Stimulated activated CD4-positive, alpha-beta T cell treated with anti-CD3 and anti-CD28 coated beads, Interleukin-12 subunit alpha, Interleukin-12 subunit beta, amount 100 ng/mL, for 48 hours (primary cell): Measurements from ENCODE around the gene C18orf32.
"Not testable (repeated sequence)": the region's sequence is repeated elsewhere in the genome, so short reads cannot be mapped to it uniquely, and the experiment has no call there.

Experiments used
- DNase-seq, 3 donors: peaks; one replicate each; pipeline ENCODE4 v3.0.0-alpha.2; 2020; ENCODE audit warnings: low read depth in 2 of 3, low spot score in 1 of 3

Gene C18orf32

GRCh38 chr18:49486953-49487710 lies at the start of gene C18orf32:
C18orf32 (minus strand) TSS chr18:49487234; CDS start chr18:49483748, 3,486 bp downstream.
- DNase-seq = peak; percentile 88 to 92 (median 90)

GRCh38 chr18:49534846-49535601 lies 48.0 kb upstream of the C18orf32 start:
- DNase-seq = no peak

- DNase-seq = no peak
Measured at GRCh38 chr18:49531678-49532153, 44.7 kb upstream of the C18orf32 start.

GRCh38 chr18:49529596-49529995 lies 42.6 kb upstream of the C18orf32 start:
- DNase-seq = no peak

- no peak for DNase-seq
Measured at GRCh38 chr18:49527631-49528327, 40.7 kb upstream of the C18orf32 start.

GRCh38 chr18:49525981-49526380 lies 38.9 kb upstream of the C18orf32 start:
- no peak for DNase-seq

GRCh38 chr18:49524951-49525350 lies 37.9 kb upstream of the C18orf32 start:
- no peak for DNase-seq

- no peak for DNase-seq
Measured at GRCh38 chr18:49524349-49524748, 37.3 kb upstream of the C18orf32 start.

GRCh38 chr18:49523580-49524093 lies 36.6 kb upstream of the C18orf32 start:
- not testable (repeated sequence) for DNase-seq

GRCh38 chr18:49521216-49521835 lies 34.3 kb upstream of the C18orf32 start:
- no peak for DNase-seq

- no peak for DNase-seq
Measured at GRCh38 chr18:49520661-49521145, 33.7 kb upstream of the C18orf32 start.

GRCh38 chr18:49519101-49519971 lies 32.3 kb upstream of the C18orf32 start:
- no peak for DNase-seq

GRCh38 chr18:49517483-49517882 lies 30.4 kb upstream of the C18orf32 start:
- DNase-seq = no peak

- no peak for DNase-seq
Measured at GRCh38 chr18:49515516-49515915, 28.5 kb upstream of the C18orf32 start.

GRCh38 chr18:49515003-49515402 lies 28.0 kb upstream of the C18orf32 start:
- DNase-seq = not testable (repeated sequence)

- DNase-seq = no peak
Measured at GRCh38 chr18:49514577-49514976, 27.5 kb upstream of the C18orf32 start.

- DNase-seq = not testable (repeated sequence)
Measured at GRCh38 chr18:49512876-49513275, 25.8 kb upstream of the C18orf32 start.

GRCh38 chr18:49510393-49511115 lies 23.5 kb upstream of the C18orf32 start:
- DNase-seq = peak in 2 of 3 donors; percentile 16 to 26

GRCh38 chr18:49506438-49506837 lies 19.4 kb upstream of the C18orf32 start:
- DNase-seq = not testable (repeated sequence)
